Measurements from ENCODE around the gene XPC.

- TF ChIP-seq, protein P1, sequence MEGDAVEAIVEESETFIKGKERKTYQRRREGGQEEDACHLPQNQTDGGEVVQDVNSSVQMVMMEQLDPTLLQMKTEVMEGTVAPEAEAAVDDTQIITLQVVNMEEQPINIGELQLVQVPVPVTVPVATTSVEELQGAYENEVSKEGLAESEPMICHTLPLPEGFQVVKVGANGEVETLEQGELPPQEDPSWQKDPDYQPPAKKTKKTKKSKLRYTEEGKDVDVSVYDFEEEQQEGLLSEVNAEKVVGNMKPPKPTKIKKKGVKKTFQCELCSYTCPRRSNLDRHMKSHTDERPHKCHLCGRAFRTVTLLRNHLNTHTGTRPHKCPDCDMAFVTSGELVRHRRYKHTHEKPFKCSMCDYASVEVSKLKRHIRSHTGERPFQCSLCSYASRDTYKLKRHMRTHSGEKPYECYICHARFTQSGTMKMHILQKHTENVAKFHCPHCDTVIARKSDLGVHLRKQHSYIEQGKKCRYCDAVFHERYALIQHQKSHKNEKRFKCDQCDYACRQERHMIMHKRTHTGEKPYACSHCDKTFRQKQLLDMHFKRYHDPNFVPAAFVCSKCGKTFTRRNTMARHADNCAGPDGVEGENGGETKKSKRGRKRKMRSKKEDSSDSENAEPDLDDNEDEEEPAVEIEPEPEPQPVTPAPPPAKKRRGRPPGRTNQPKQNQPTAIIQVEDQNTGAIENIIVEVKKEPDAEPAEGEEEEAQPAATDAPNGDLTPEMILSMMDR (IDR thresholded peaks at IDR 0.05) = no peak
- TF ChIP-seq REST (IDR thresholded peaks at IDR 0.05; ENCODE audit: low read depth, low read length) (no peak), FOSL2 (IDR thresholded peaks at IDR 0.05; ENCODE audit: borderline replicate concordance, low read depth) (no peak), MXI1 (IDR thresholded peaks at IDR 0.05; ENCODE audit: low read depth, low read length) (no peak), JUND (IDR thresholded peaks at IDR 0.05) (no peak), GATA2 (CRISPR knock-in tag; IDR thresholded peaks at IDR 0.05) (no peak), FOXJ3 (CRISPR knock-in tag; IDR thresholded peaks at IDR 0.05) (no peak), SMC3 (IDR thresholded peaks at IDR 0.05; ENCODE audit: low read depth, low read length) (no peak), POLR2AphosphoS5 (IDR thresholded peaks at IDR 0.05; ENCODE audit: low read depth, low read length) (no peak), RAD21 (IDR thresholded peaks at IDR 0.05; ENCODE audit: low read length) (no peak)
These were observed 42.8 kb downstream of the XPC start for GRCh38 chr3:14135581-14135980.

All from SK-N-SH (cell line).